CD4-positive, alpha-beta T cell (primary cell): ENCODE data around the gene GULP1. TPM values are rescaled to one million over a fixed set of nuclear protein-coding genes. Genes with fewer than 3 reads are reported as not detected.

Source experiments
- ATAC-seq: fragments of 200-7000 bp; cut with Tn5 transposase; one replicate; pipeline ENCODE4 v1.10.0; 2022; ENCODE audit warnings: mild to moderate bottlenecking; ENCODE audit not compliant: poor library complexity
- CTCF ChIA-PET: fragments of 350-600 bp; sonication (Branson Sonifier 250); formaldehyde crosslinking; loops from one replicate; lab custom pipeline; 2021; ENCODE audit warnings: antibody characterized with exemption, inconsistent platforms; lab: Charles Lee
- POLR2A ChIA-PET: fragments of 350-600 bp; sonication (Branson Sonifier 250); formaldehyde crosslinking; loops from one replicate; lab custom pipeline; 2021; ENCODE audit warnings: antibody characterized with exemption, inconsistent platforms; lab: Charles Lee
- DNase-seq, 14 experiments: peaks; one replicate each; pipeline ENCODE4 v3.0.0-alpha.2; 2013 to 2020; ENCODE audit warnings: mixed read lengths in 2 of 14
- H3K27ac ChIP-seq, 2 donors: one replicate each; pipeline versions ENCODE4 v1.5.1 to v1.7.0; 2013; ENCODE audit warnings: low read length in 2 of 2, low read depth in 1 of 2, mild to moderate bottlenecking in 1 of 2
- H3K27me3 ChIP-seq, 2 experiments: 1 replicate in 1 of 2; 2 replicates in 1 of 2; pipeline versions ENCODE4 v1.6.1 to v1.7.0; 2013; ENCODE audit warnings: low read length in 2 of 2, control low read depth in 1 of 2, mild to moderate bottlenecking in 1 of 2, moderate library complexity in 1 of 2; ENCODE audit not compliant: insufficient read depth in 2 of 2, control insufficient read depth in 1 of 2
- H3K36me3 ChIP-seq: one replicate; pipeline ENCODE4 v1.6.1; 2013; ENCODE audit warnings: low read length, control low read depth; ENCODE audit not compliant: insufficient read depth
- H3K4me1 ChIP-seq: one replicate; pipeline ENCODE4 v1.6.1; 2013; ENCODE audit warnings: low read length, control low read depth; ENCODE audit not compliant: insufficient read depth
- H3K4me3 ChIP-seq: one replicate; pipeline ENCODE4 v1.5.1; 2013; ENCODE audit warnings: mild to moderate bottlenecking, low read length, moderate library complexity
- H3K9me3 ChIP-seq, 2 experiments: 1 replicate in 1 of 2; 2 replicates in 1 of 2; pipeline versions ENCODE4 v1.6.1 to v1.7.0; 2013; ENCODE audit warnings: low read length in 2 of 2, mild to moderate bottlenecking in 2 of 2, control low read depth in 1 of 2, moderate library complexity in 1 of 2; ENCODE audit not compliant: control insufficient read depth in 1 of 2, insufficient read depth in 1 of 2
- H3K27ac Mint-ChIP-seq: one replicate; pipeline ENCODE4 v1.8.0; 2020; ENCODE audit warnings: mixed read lengths
- H3K27me3 Mint-ChIP-seq: one replicate; pipeline ENCODE4 v1.8.0; 2021; ENCODE audit warnings: mixed read lengths
- H3K36me3 Mint-ChIP-seq: one replicate; pipeline ENCODE4 v1.8.0; 2021; ENCODE audit warnings: low read depth, mixed read lengths
- H3K4me1 Mint-ChIP-seq: one replicate; pipeline ENCODE4 v1.8.0; 2021; ENCODE audit warnings: low read depth, mixed read lengths
- H3K4me3 Mint-ChIP-seq: one replicate; pipeline ENCODE4 v1.8.0; 2020; ENCODE audit warnings: mild to moderate bottlenecking, mixed read lengths
- H3K9me3 Mint-ChIP-seq: one replicate; pipeline ENCODE4 v1.8.0; 2020; ENCODE audit warnings: mixed read lengths
- intact Hi-C, 2 experiments: fragments of 100-400 bp; cut with DNase I in 1 of 2; cut with micrococcal nuclease in 1 of 2; formaldehyde crosslinking; loops; one replicate each; pipeline versions ENCODE4 v1.15.1 to v1.9.0; 2023 to 2025; cut with DNase I, micrococcal nuclease
- total RNA-seq, 174 experiments: library from RNA in 2 of 174; stranded (reverse) in 2 of 174; gene quantifications; one replicate each; pipeline ENCODE4 v1.2.3 and lab custom pipeline; 2021 to 2026
- TF ChIP-seq, protein P1 (sequence below): fragments of 200-600 bp; IDR thresholded peaks from one replicate; pipeline ENCODE4 v1.8.0; 2022; ENCODE audit warnings: antibody characterized with exemption, mild to moderate bottlenecking

GULP1 gene
- total RNA-seq, 2 experiments from 2014 or later = not detected

DNA sequence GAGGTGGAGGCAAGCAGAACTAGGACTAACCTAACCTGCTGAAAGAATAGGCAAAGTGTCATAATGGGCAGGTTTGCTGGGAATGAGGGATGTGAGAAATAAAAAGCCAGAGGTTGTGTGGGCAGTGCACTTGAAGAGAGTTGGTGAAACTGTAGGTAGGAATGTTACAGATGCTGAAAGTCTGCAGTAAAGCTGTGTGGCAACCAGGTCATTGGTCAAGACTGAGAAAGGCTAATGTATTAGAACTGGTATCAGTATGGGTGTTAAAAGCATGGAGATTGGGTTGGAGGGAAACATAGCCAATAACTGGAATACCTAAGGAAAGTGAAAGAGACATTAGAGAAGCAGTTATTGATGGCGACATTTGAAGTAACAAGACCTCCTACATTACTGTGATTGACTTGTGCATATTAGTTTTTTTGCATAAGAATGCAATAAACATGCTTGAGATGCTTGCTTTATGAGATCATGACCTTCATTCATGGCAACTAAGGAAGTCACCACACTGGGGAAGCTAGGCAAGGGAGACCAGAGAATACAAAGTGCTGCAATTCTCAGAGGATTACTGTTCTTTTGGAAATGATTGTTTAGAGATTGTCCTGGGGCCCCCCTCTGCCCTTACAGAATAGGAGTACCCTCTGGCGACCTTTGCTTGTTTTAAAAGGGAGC, 11.8 kb downstream of the GULP1 start:
- no peaks in the 10 kb centered on the region for H3K9me3 Mint-ChIP-seq
- Histone ChIP-seq H3K4me3 (no peak overlapping the region), H3K27ac (no peak overlapping the region), H3K27me3 (no peaks in the 10 kb centered on the region), H3K4me1 (no peaks in the 10 kb centered on the region), H3K36me3 (no peaks in the 10 kb centered on the region), H3K9me3 (peaks cover 3 to 4% of the 10 kb centered on the region in 2 experiments)
- no peaks in the 10 kb centered on the region for H3K4me1 Mint-ChIP-seq
- DNase-seq (no peak), ATAC-seq (no peak)
- ChIA-PET POLR2A (no interaction called here), CTCF (no interaction called here)
- no peaks in the 10 kb centered on the region for H3K36me3 Mint-ChIP-seq
- H3K4me3 Mint-ChIP-seq = no peak overlapping the region
- TF ChIP-seq, protein P1, sequence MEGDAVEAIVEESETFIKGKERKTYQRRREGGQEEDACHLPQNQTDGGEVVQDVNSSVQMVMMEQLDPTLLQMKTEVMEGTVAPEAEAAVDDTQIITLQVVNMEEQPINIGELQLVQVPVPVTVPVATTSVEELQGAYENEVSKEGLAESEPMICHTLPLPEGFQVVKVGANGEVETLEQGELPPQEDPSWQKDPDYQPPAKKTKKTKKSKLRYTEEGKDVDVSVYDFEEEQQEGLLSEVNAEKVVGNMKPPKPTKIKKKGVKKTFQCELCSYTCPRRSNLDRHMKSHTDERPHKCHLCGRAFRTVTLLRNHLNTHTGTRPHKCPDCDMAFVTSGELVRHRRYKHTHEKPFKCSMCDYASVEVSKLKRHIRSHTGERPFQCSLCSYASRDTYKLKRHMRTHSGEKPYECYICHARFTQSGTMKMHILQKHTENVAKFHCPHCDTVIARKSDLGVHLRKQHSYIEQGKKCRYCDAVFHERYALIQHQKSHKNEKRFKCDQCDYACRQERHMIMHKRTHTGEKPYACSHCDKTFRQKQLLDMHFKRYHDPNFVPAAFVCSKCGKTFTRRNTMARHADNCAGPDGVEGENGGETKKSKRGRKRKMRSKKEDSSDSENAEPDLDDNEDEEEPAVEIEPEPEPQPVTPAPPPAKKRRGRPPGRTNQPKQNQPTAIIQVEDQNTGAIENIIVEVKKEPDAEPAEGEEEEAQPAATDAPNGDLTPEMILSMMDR = no peak
- no peaks in the 10 kb centered on the region for H3K27me3 Mint-ChIP-seq
- H3K27ac Mint-ChIP-seq = no peak overlapping the region
- intact Hi-C loops = no loop called here

DNA sequence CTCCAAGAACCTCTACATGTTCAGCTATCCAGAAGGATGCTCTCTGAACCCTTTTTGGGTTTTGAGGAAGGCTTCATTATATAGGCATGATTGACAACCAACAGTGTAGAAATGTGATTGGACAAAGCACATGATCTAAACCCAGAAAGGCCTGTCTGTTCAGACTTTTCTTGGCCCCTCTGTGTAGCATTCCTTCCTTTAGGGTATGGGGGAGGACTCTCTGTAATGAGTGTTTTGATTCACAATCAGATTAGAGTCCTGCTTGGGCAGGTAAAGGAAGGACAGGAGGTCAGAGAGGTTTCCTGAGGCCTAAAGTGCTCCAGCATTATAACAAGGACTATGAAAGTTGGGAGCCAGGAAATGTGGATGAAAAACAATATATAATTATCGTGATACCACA, 13.6 kb downstream of the GULP1 start:
- no peaks in the 10 kb centered on the region for H3K36me3 Mint-ChIP-seq
- ATAC-seq (no peak), DNase-seq (no peak)
- Histone ChIP-seq H3K27me3 (no peaks in the 10 kb centered on the region), H3K9me3 (peaks cover 0 to 4% of the 10 kb centered on the region in 2 experiments), H3K36me3 (no peaks in the 10 kb centered on the region), H3K27ac (no peak overlapping the region), H3K4me1 (no peaks in the 10 kb centered on the region), H3K4me3 (no peak overlapping the region)
- no peaks in the 10 kb centered on the region for H3K9me3 Mint-ChIP-seq
- H3K4me1 Mint-ChIP-seq = no peaks in the 10 kb centered on the region
- no peaks in the 10 kb centered on the region for H3K27me3 Mint-ChIP-seq
- no peak overlapping the region for H3K4me3 Mint-ChIP-seq
- TF ChIP-seq, protein P1 = no peak
- intact Hi-C loops = no loop called here
- CTCF ChIA-PET = no interaction called here
- POLR2A ChIA-PET = no interaction called here
- no peak overlapping the region for H3K27ac Mint-ChIP-seq

DNA sequence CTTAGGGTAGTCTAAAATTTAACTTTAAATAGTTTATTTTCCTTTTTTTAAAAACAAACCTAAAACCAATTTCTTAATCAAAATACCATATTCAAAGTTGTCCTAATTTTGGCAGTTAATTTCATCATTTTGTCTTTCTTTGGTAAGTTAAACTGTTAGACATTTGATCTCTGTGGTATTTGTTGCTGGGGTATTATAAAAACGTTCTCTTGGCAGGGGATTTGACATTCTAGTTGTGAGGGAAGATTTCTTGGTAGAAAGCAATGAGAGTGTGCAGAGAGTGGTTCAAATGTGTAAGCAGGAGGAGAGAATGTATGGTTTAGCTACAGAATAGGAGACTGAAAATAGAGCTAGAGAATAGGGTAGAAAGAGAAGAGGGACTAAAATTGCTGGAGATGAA, 14.6 kb downstream of the GULP1 start:
- Mint-ChIP-seq H3K4me1 (no peaks in the 10 kb centered on the region), H3K4me3 (no peak overlapping the region), H3K9me3 (no peaks in the 10 kb centered on the region), H3K27me3 (no peaks in the 10 kb centered on the region), H3K27ac (no peak overlapping the region), H3K36me3 (no peaks in the 10 kb centered on the region)
- Histone ChIP-seq H3K27me3 (no peaks in the 10 kb centered on the region), H3K36me3 (no peaks in the 10 kb centered on the region), H3K4me3 (no peak overlapping the region), H3K4me1 (no peaks in the 10 kb centered on the region), H3K27ac (no peak overlapping the region), H3K9me3 (peaks cover 0 to 4% of the 10 kb centered on the region in 2 experiments)
- TF ChIP-seq, protein P1 = no peak
- no peak for DNase-seq
- ChIA-PET POLR2A (no interaction called here), CTCF (no interaction called here)
- ATAC-seq = no peak
- intact Hi-C loops = no loop called here
